Activated CD8-positive, alpha-beta T cell treated with anti-CD3 and anti-CD28 coated beads, Interleukin-2, amount 10 ng/mL, durations not matched to agents 7 days and 5 days (primary cell): ENCODE measurements around the gene KDM8. TPM values are rescaled to one million over a fixed set of nuclear protein-coding genes. Genes with fewer than 3 reads are reported as not detected.
A peak's percentile ranks its signal among the peaks of the same experiment; 100 is the strongest.
"Not testable (repeated sequence)": the region's sequence is repeated elsewhere in the genome, so short reads cannot be mapped to it uniquely, and the experiment has no call there.

Experiments used
- ATAC-seq: fragments of 150-1000 bp; cut with Tn5 transposase; one replicate; pipeline ENCODE4 v1.10.0; 2021; ENCODE audit warnings: moderate library complexity
- CTCF ChIA-PET: fragments of 350-600 bp; sonication (Branson Sonifier 250); formaldehyde crosslinking; loops from one replicate; lab custom pipeline; 2021; ENCODE audit warnings: antibody characterized with exemption; lab: Charles Lee
- POLR2A ChIA-PET: fragments of 350-600 bp; sonication (Branson Sonifier 250); formaldehyde crosslinking; loops from one replicate; lab custom pipeline; 2021; ENCODE audit warnings: antibody characterized with exemption; lab: Charles Lee
- DNase-seq: peaks from one replicate; pipeline ENCODE4 v3.0.0-alpha.2; 2020
- H3K27ac Mint-ChIP-seq: one replicate; pipeline ENCODE4 v1.8.0; 2021; ENCODE audit warnings: mild to moderate bottlenecking, mixed read lengths
- H3K27me3 Mint-ChIP-seq: one replicate; pipeline ENCODE4 v1.8.0; 2021; ENCODE audit warnings: low read depth, mixed read lengths
- H3K36me3 Mint-ChIP-seq: one replicate; pipeline ENCODE4 v1.8.0; 2021; ENCODE audit warnings: low read depth, mixed read lengths
- H3K4me1 Mint-ChIP-seq: one replicate; pipeline ENCODE4 v1.8.0; 2021; ENCODE audit warnings: low read depth, mixed read lengths
- H3K4me3 Mint-ChIP-seq: one replicate; pipeline ENCODE4 v1.8.0; 2021; ENCODE audit warnings: mild to moderate bottlenecking, mixed read lengths
- H3K9me3 Mint-ChIP-seq: one replicate; pipeline ENCODE4 v1.8.0; 2022; ENCODE audit warnings: mixed read lengths; ENCODE audit not compliant: insufficient read depth
- total RNA-seq, 2 experiments: library from RNA; stranded (reverse); gene quantifications; one replicate each; pipeline ENCODE4 v1.2.3, GENCODE V29; 2021

The KDM8 gene
- total RNA-seq, 2 experiments from 2014 or later = 14.7 to 15.0 TPM

- Mint-ChIP-seq H3K4me1 (peaks cover 22% of the 10 kb centered on the region), H3K36me3 (peaks cover 13% of the 10 kb centered on the region), H3K27me3 (peaks cover 4% of the 10 kb centered on the region), H3K27ac (no peak overlapping the region), H3K9me3 (peaks cover 10% of the 10 kb centered on the region), H3K4me3 (no peak overlapping the region)
- ChIA-PET CTCF (interaction anchor here (0.7 to 5.5 kb wide), 3 partner anchors 13 to 44 kb away, joined by 3 to 33 read pairs (median 4); no protein-coding TSS in a partner anchor), POLR2A (no interaction called here)
- DNase-seq = no peak
- no peak for ATAC-seq
These were observed 11.9 kb upstream of the KDM8 start for GRCh38 chr16:27191352-27191924.

DNA sequence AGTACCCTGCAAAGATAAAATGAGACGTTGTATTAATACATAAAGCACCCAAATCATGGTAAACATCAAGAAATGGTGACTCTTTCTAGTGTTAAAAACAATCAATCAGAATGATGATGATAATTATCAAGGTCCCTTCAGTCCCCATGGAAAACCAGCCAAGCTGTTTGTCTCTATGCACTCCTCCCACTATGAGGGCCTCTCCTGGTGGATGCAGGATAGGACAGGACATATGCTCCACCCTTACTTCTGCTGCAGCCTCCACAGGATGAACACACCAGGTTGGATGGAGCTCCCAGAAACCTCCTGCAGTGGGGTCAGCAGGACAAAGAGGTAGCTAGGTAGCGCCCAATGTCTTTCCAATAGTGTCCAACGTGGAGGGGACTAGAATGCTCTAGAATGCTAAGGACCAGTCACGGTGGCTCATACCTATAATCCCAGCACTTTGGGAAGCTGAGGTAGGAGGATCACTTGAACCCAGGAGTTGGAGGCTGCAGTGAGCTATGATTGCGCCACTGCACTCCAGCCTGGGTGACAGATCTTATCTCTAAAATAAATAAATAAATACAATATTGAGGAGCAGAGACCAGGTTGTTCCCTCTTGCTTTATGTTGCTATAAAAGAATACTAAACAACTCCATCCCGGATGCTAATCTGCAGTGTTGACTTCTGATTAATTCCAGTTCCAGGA, 9.9 kb upstream of the KDM8 start:
- H3K4me1 Mint-ChIP-seq = peaks cover 38% of the 10 kb centered on the region
- H3K27ac Mint-ChIP-seq = no peak overlapping the region
- peaks cover 10% of the 10 kb centered on the region for H3K9me3 Mint-ChIP-seq
- no peaks in the 10 kb centered on the region for H3K27me3 Mint-ChIP-seq
- CTCF ChIA-PET = interaction anchor here (0.9 to 7.7 kb wide), 2 partner anchors 14 to 174 kb away, joined by 3 to 107 read pairs; no protein-coding TSS in a partner anchor
- DNase-seq (no peak), ATAC-seq (no peak)
- H3K36me3 Mint-ChIP-seq = peaks cover 13% of the 10 kb centered on the region
- H3K4me3 Mint-ChIP-seq = no peak overlapping the region
- POLR2A ChIA-PET = interaction anchor here (0.6 kb wide), 1 partner anchor 457 kb away, joined by 4 read pairs; no protein-coding TSS in a partner anchor

DNA sequence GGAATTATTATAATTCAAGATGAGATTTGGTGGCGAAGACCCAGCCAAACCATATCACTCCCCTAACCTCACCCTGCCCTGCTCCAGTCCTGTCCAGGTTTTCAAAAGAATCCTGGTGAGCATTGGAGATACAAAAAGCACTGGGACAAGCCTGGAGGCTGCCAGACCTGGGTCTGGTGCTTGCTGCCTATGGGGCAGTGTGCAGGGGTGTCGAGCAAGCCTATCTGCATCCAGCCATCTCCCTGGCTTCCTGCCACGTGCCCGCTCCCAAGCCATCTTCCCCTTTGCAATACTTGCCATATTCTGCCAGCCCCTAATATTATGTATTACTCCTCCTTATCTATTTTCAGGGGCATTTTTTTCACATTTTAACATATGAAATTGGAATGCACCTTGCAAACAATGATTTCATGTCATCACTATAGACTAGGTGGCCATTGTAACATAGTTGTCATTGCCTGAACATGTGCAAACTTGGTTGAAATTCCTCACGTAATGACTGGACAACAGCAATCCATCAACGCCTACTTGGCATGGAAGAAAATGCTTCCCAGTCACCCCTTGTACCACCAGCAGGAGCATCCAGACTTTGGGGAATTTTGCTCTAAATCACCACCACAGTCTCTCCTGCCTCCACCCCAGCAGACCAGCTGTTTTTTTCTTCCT, 8.1 kb upstream of the KDM8 start:
- H3K9me3 Mint-ChIP-seq = peaks cover 10% of the 10 kb centered on the region
- H3K4me3 Mint-ChIP-seq = no peak overlapping the region
- H3K27ac Mint-ChIP-seq = peak overlapping the region; percentile 76
- CTCF ChIA-PET = interaction anchor here (0.7 to 7.7 kb wide), 7 partner anchors 9 to 964 kb away, joined by 3 to 107 read pairs (median 4); no protein-coding TSS in a partner anchor
- H3K27me3 Mint-ChIP-seq = no peaks in the 10 kb centered on the region
- peaks cover 56% of the 10 kb centered on the region for H3K4me1 Mint-ChIP-seq
- POLR2A ChIA-PET = interaction anchor here (1.8 kb wide), 1 partner anchor 16 kb away, joined by 6 read pairs; no protein-coding TSS in a partner anchor
- H3K36me3 Mint-ChIP-seq = peaks cover 15% of the 10 kb centered on the region
- ATAC-seq (no peak), DNase-seq (no peak)

- DNase-seq = peak; percentile 49
- ATAC-seq = peak; percentile 58
- no peaks in the 10 kb centered on the region for H3K27me3 Mint-ChIP-seq
- no peak overlapping the region for H3K4me3 Mint-ChIP-seq
- H3K4me1 Mint-ChIP-seq = peaks cover 65% of the 10 kb centered on the region
- CTCF ChIA-PET = interaction anchor here (0.7 to 7.7 kb wide), 7 partner anchors 8 to 964 kb away, joined by 3 to 107 read pairs (median 4); no protein-coding TSS in a partner anchor
- peaks cover 20% of the 10 kb centered on the region for H3K36me3 Mint-ChIP-seq
- H3K27ac Mint-ChIP-seq = peak overlapping the region; percentile 76
- POLR2A ChIA-PET = interaction anchor here (1.8 kb wide), 1 partner anchor 17 kb away, joined by 6 read pairs; no protein-coding TSS in a partner anchor
- peaks cover 10% of the 10 kb centered on the region for H3K9me3 Mint-ChIP-seq
These were observed 7.3 kb upstream of the KDM8 start for GRCh38 chr16:27195941-27196595.

- H3K27me3 Mint-ChIP-seq = no peaks in the 10 kb centered on the region
- DNase-seq (no peak), ATAC-seq (no peak)
- peaks cover 20% of the 10 kb centered on the region for H3K36me3 Mint-ChIP-seq
- peaks cover 71% of the 10 kb centered on the region for H3K4me1 Mint-ChIP-seq
- H3K9me3 Mint-ChIP-seq = peaks cover 10% of the 10 kb centered on the region
- H3K4me3 Mint-ChIP-seq = no peak overlapping the region
- CTCF ChIA-PET = interaction anchor here (1.8 to 7.7 kb wide), 3 partner anchors 17 to 171 kb away, joined by 6 to 107 read pairs (median 8); no protein-coding TSS in a partner anchor
- H3K27ac Mint-ChIP-seq = peak overlapping the region; percentile 31
- POLR2A ChIA-PET = interaction anchor here (1.8 kb wide), 1 partner anchor 18 kb away, joined by 6 read pairs; no protein-coding TSS in a partner anchor
These were observed 6.3 kb upstream of the KDM8 start for GRCh38 chr16:27197004-27197403.

- H3K4me1 Mint-ChIP-seq = peaks cover 78% of the 10 kb centered on the region
- H3K27ac Mint-ChIP-seq = peak overlapping the region; percentile 94
- ChIA-PET CTCF (interaction anchor here (1.0 to 7.7 kb wide), 8 partner anchors 19 to 170 kb away, joined by 3 to 107 read pairs (median 14); no protein-coding TSS in a partner anchor), POLR2A (interaction anchor here (0.8 to 1.8 kb wide), 6 partner anchors 18 to 117 kb away, joined by 3 to 11 read pairs (median 6); no protein-coding TSS in a partner anchor)
- DNase-seq = no peak
- peaks cover 20% of the 10 kb centered on the region for H3K36me3 Mint-ChIP-seq
- H3K27me3 Mint-ChIP-seq = no peaks in the 10 kb centered on the region
- no peak for ATAC-seq
- peaks cover 10% of the 10 kb centered on the region for H3K9me3 Mint-ChIP-seq
- no peak overlapping the region for H3K4me3 Mint-ChIP-seq
These were observed 4.7 kb upstream of the KDM8 start for GRCh38 chr16:27198451-27199234.

DNA sequence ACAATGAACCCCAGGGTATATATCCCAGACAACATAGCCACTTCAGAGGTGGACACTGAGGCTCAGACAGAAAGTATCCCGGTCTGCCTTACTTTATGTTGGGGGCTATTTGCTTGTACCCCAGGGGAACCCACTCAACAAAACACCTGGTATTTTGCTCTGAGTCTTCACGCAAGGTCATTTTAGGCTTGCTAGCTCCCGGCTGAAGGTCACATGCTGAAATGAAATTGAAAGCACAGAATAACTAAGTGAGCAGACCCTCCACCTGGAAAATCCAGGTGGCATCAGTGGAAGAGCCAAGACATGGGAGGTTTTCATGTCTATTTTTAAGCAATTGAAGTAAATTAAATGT, 4.1 kb upstream of the KDM8 start:
- H3K4me3 Mint-ChIP-seq = no peak overlapping the region
- H3K9me3 Mint-ChIP-seq = peaks cover 10% of the 10 kb centered on the region
- H3K27ac Mint-ChIP-seq = peak overlapping the region; percentile 94
- H3K4me1 Mint-ChIP-seq = peaks cover 81% of the 10 kb centered on the region
- no peaks in the 10 kb centered on the region for H3K27me3 Mint-ChIP-seq
- POLR2A ChIA-PET = interaction anchor here (0.8 to 1.8 kb wide), 7 partner anchors 19 to 117 kb away, joined by 3 to 11 read pairs (median 6); no protein-coding TSS in a partner anchor
- CTCF ChIA-PET = interaction anchor here (0.6 to 7.7 kb wide), 11 partner anchors 13 to 209 kb away, joined by 3 to 107 read pairs (median 11); no protein-coding TSS in a partner anchor
- no peak for DNase-seq
- ATAC-seq = no peak
- peaks cover 23% of the 10 kb centered on the region for H3K36me3 Mint-ChIP-seq

DNA sequence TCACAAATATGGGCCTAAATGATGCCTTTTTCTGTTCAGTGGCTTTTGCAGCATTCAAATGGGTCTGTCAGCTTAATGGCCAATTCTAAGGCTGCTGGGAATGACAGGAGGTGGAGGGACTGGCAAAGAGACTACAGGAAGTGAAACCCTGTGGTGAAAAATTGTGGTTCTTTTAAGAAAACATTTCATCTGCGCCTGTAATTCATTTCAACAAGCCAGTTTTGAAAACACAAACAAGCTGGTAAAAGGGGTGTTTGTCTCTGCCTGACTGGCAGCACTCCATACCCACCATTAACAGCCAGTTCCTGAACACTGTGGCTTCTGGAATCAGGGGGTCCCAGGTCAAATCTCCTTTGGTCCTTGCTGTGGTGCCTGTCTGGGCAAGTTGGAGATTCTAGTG, 3.6 kb upstream of the KDM8 start:
- peak; percentile 62 for DNase-seq
- Mint-ChIP-seq H3K36me3 (peaks cover 23% of the 10 kb centered on the region), H3K4me1 (peaks cover 83% of the 10 kb centered on the region), H3K27me3 (no peaks in the 10 kb centered on the region), H3K27ac (peak overlapping the region; percentile 94), H3K9me3 (peaks cover 6% of the 10 kb centered on the region), H3K4me3 (peak overlapping the region; percentile 67)
- POLR2A ChIA-PET = interaction anchor here (0.8 to 1.8 kb wide), 7 partner anchors 20 to 116 kb away, joined by 3 to 11 read pairs (median 6); no protein-coding TSS in a partner anchor
- peak; percentile 4 for ATAC-seq
- CTCF ChIA-PET = interaction anchor here (0.6 to 7.7 kb wide), 12 partner anchors 13 to 209 kb away, joined by 3 to 107 read pairs (median 10); no protein-coding TSS in a partner anchor

GRCh38 chr16:27200914-27201313, 2.4 kb upstream of the KDM8 start:
- H3K9me3 Mint-ChIP-seq, H3K27me3 Mint-ChIP-seq, POLR2A ChIA-PET, H3K4me3 Mint-ChIP-seq, DNase-seq, ATAC-seq, CTCF ChIA-PET: not testable (repeated sequence)
- Mint-ChIP-seq H3K27ac (peak overlapping the region; percentile 94), H3K4me1 (peaks cover 80% of the 10 kb centered on the region), H3K36me3 (peaks cover 14% of the 10 kb centered on the region)

DNA sequence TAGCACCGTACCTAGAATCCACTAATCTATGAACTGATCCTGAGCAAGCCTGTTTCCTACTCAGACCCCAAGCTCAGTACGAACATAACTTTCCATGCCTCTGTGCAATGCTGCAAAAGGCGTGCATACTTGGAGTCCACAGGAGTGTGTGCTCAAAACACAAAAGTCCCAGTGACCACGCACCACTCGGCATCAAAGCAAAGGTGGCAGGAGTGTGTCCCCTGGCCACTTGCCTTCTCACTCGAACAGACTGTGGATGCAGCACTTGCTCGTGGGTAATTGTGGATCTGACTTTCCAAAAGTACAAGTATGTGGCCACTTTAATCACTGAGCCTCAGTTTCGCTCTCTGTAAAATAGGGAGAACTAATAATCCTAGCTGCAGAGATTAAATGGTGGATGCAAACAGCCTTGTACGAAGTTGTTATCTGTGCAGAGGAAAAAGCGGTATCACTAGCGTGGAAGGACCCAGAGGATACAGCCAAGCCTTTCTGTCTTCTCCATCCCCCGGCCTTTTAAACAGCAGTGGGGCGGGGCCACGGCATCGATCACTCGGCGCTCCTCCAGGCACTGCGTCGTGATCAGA, 311 bp upstream of the KDM8 start:
- no peaks in the 10 kb centered on the region for H3K9me3 Mint-ChIP-seq
- peak overlapping the region; percentile 99 for H3K27ac Mint-ChIP-seq
- H3K36me3 Mint-ChIP-seq = peaks cover 18% of the 10 kb centered on the region
- H3K4me1 Mint-ChIP-seq = peaks cover 65% of the 10 kb centered on the region
- ATAC-seq (no peak), DNase-seq (peak; percentile 95)
- H3K27me3 Mint-ChIP-seq = no peaks in the 10 kb centered on the region
- H3K4me3 Mint-ChIP-seq = peak overlapping the region; percentile 98
- ChIA-PET POLR2A (interaction anchor here (1.0 to 2.2 kb wide), 16 partner anchors 10 to 347 kb away, joined by 3 to 15 read pairs (median 6); partner anchors contain the start of genes GTF3C1 and KATNIP), CTCF (interaction anchor here (0.7 to 3.7 kb wide), 15 partner anchors 10 to 207 kb away, joined by 3 to 43 read pairs (median 6); no protein-coding TSS in a partner anchor)
